ENCODE data around the gene NKAIN4. TPM values are rescaled to one million over a fixed set of nuclear protein-coding genes. Genes with fewer than 3 reads are reported as not detected.

Gene NKAIN4
- total RNA-seq, 3 donors from 2014 or later: not detected

DNA sequence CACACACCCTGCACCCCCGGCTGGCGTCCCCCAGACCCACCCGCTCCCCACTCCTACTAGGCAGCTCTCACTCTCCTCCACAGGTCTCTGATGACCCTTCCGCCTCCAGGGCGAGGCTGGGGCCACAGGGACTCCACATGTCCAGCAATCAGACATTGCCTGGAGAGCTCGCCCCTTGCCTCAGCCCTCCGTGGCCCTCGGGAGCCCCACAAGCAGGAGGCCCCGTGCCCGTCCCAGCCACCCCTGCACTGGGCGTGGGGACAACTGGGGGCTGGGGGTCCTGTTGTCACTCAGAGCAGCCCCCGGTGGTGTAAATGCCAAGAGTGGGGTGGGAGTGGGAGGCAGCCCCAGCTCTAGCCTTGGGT is 40.3 kb upstream of the NKAIN4 start:
- intact Hi-C loops (cut with DNase I; ENCODE audit: low total_unique reads): loop anchor here (1.0 kb wide), 1 partner anchor 34 kb away; no protein-coding TSS in a partner anchor
- no peak for DNase-seq (ENCODE audit: low spot score in 2 of 2)
- Histone ChIP-seq H3K36me3 (no peaks in the 10 kb centered on the region), H3K27me3 (peaks cover 12 to 69% of the 10 kb centered on the region in 2 donors), H3K4me1 (no peaks in the 10 kb centered on the region), H3K9me3 (no peaks in the 10 kb centered on the region), H3K4me3 (no peak overlapping the region), H3K27ac (no peak overlapping the region)
- TF ChIP-seq, protein P1, sequence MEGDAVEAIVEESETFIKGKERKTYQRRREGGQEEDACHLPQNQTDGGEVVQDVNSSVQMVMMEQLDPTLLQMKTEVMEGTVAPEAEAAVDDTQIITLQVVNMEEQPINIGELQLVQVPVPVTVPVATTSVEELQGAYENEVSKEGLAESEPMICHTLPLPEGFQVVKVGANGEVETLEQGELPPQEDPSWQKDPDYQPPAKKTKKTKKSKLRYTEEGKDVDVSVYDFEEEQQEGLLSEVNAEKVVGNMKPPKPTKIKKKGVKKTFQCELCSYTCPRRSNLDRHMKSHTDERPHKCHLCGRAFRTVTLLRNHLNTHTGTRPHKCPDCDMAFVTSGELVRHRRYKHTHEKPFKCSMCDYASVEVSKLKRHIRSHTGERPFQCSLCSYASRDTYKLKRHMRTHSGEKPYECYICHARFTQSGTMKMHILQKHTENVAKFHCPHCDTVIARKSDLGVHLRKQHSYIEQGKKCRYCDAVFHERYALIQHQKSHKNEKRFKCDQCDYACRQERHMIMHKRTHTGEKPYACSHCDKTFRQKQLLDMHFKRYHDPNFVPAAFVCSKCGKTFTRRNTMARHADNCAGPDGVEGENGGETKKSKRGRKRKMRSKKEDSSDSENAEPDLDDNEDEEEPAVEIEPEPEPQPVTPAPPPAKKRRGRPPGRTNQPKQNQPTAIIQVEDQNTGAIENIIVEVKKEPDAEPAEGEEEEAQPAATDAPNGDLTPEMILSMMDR (IDR thresholded peaks at IDR 0.05): no peak
- TF ChIP-seq POLR2A (IDR thresholded peaks at IDR 0.05) (no peak), POLR2AphosphoS5 (IDR thresholded peaks at IDR 0.05) (no peak)

DNA sequence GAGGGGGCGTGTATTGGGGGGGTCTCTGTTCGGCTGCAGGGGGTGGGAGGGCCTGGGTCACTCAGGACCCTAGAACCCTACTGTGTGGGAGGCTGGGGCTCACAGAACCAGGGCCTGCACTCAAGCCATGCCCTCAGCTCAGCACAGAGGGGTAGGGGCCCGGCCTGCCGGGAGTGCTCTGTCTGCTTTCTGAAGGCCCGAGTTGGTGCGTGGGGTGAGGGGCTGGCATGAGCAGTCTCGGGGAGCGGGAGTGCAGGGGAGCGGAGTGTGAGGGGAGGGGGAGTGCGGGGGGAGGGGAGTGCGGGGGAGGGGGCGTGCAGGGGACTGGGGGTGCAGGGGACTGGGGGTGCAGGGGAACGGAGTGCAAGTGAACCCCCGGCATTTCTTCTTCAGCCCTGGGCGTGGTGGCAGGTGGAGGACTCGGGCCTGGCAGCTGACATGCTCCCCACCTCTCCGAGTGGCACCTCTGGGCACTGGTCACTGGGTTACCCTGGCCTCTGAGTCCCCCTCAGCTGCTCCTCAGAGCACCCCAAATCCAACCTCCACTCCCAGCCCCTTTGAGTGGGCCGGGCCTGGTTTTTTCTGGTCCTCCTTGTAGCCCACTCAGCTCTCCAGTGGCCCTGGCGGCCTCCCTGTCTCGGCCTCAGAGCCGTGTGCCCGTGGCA is 39.7 kb upstream of the NKAIN4 start:
- H3K27me3 ChIP-seq: peaks cover 12 to 64% of the 10 kb centered on the region in 2 donors
- TF ChIP-seq, protein P1 (IDR thresholded peaks at IDR 0.05): no peak
- TF ChIP-seq POLR2A (IDR thresholded peaks at IDR 0.05) (no peak), POLR2AphosphoS5 (IDR thresholded peaks at IDR 0.05) (no peak)

DNA sequence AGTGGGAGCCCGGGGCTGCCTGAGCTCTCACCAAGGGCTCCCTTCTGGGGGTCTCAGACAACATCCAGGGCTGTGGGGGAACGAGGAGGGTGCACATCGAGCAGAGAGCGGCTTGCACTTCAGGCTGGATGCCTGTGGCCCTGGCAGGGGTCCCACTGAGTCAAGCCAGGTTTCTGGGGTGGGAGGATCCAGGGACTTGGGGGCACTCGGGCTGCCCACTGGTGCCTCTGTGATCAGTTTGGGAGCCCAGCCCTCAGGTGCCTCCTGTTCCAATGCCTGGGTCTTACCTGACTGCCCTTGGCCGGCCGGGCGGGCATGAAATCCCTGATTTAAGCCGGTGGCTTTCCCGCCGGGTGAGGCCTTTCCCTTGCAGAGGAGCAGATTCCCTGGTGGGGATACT is 39.2 kb upstream of the NKAIN4 start:
- Histone ChIP-seq H3K9me3 (no peaks in the 10 kb centered on the region), H3K4me3 (no peak overlapping the region), H3K36me3 (no peaks in the 10 kb centered on the region), H3K27ac (no peak overlapping the region), H3K27me3 (peaks cover 12 to 58% of the 10 kb centered on the region in 2 donors), H3K4me1 (no peaks in the 10 kb centered on the region)
- DNase-seq (ENCODE audit: low spot score in 2 of 2): no peak
- intact Hi-C loops (cut with DNase I; ENCODE audit: low total_unique reads): no loop called here
- TF ChIP-seq POLR2AphosphoS5 (IDR thresholded peaks at IDR 0.05) (no peak), POLR2A (IDR thresholded peaks at IDR 0.05) (no peak)
- TF ChIP-seq, protein P1 (IDR thresholded peaks at IDR 0.05): no peak

More for the DNA sequence above, 39.7 kb upstream of the NKAIN4 start:
- no peak overlapping the region for H3K4me3 ChIP-seq
- H3K9me3 ChIP-seq: no peaks in the 10 kb centered on the region
- no peak for DNase-seq (ENCODE audit: low spot score in 2 of 2)
- intact Hi-C loops (cut with DNase I; ENCODE audit: low total_unique reads): loop anchor here (1.0 kb wide), 1 partner anchor 34 kb away; no protein-coding TSS in a partner anchor
- H3K27ac ChIP-seq: no peak overlapping the region
- H3K4me1 ChIP-seq: no peaks in the 10 kb centered on the region
- no peaks in the 10 kb centered on the region for H3K36me3 ChIP-seq

DNA sequence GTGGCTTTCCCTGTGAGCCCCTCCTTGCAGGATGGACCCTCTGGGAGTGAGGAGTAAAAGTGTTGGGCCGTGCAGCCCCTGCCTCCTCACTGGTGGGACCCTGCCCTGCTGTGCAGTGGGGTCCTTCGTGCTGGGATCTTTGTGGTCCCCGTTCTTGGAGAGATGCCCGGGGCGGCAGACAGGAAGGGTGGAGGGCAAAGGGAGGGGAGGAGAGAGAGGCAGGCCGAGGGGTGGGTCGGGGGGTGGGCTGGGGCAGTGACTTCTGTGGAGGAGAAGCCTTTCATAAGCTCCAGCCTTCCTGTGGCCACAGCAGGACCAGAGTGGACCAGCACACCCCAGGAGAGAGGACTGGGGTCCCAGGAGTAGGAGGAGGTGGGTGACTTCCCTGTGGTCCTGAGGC is 38.6 kb upstream of the NKAIN4 start, which contains the start of gene COL20A1:
Gene COL20A1, plus strand, starts transcription at position 283 of the 400 bp plus-strand sequence. CDS start 1,922 bp downstream, outside the sequence.
- Histone ChIP-seq H3K4me1 (no peaks in the 10 kb centered on the region), H3K9me3 (no peaks in the 10 kb centered on the region), H3K4me3 (no peak within 1 kb of the TSS), H3K27me3 (peaks cover 12 to 53% of the 10 kb centered on the region in 2 donors), H3K36me3 (no peaks in the 10 kb centered on the region), H3K27ac (no peak within 1 kb of the TSS)
- DNase-seq (ENCODE audit: low spot score in 2 of 2): no peak
- intact Hi-C loops (cut with DNase I; ENCODE audit: low total_unique reads): no loop called here
- no peak for TF ChIP-seq POLR2AphosphoS5 (IDR thresholded peaks at IDR 0.05)
- TF ChIP-seq, protein P1 (IDR thresholded peaks at IDR 0.05): no peak
- no peak for TF ChIP-seq POLR2A (IDR thresholded peaks at IDR 0.05)

DNA sequence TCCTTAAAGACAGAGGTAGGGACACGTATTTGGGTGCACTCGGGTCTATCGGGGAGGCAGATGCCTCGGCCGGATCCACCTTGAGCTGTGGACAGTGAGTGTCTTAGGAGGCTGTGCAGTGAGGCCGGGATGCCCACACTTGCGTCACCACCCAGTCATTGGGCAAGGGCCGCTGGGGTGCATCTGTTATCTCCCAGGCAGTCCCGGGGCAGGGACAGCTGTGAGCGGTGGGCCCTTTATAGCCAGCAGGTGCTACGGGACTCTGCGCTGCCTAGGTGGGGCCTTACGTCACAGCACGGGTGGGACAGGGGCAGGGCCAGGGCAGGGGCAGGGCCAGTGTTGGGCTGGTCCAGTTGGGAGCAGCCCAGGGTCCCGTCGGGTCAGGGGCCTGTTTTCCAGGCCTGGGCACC is 38.0 kb upstream of the NKAIN4 start:
- TF ChIP-seq, protein P1 (IDR thresholded peaks at IDR 0.05): no peak
- TF ChIP-seq POLR2A (IDR thresholded peaks at IDR 0.05): no peak
- no peak for TF ChIP-seq POLR2AphosphoS5 (IDR thresholded peaks at IDR 0.05)
- Histone ChIP-seq H3K27me3 (peaks cover 6 to 47% of the 10 kb centered on the region in 2 donors), H3K27ac (no peak overlapping the region), H3K9me3 (no peaks in the 10 kb centered on the region), H3K36me3 (no peaks in the 10 kb centered on the region), H3K4me3 (no peak overlapping the region), H3K4me1 (no peaks in the 10 kb centered on the region)
- DNase-seq (ENCODE audit: low spot score in 2 of 2): no peak
- intact Hi-C loops (cut with DNase I; ENCODE audit: low total_unique reads): no loop called here

Measured in breast epithelium (tissue), 4 donors.